HCT116 (cell line): ENCODE data around the gene MRPL18. TPM values are rescaled to one million over a fixed set of nuclear protein-coding genes. Genes with fewer than 3 reads are reported as not detected.

Experiments used
- ATAC-seq: fragments of 200-7000 bp; cut with Tn5 transposase; 2 replicates; pipeline ENCODE4 v1.9.1; 2020; ENCODE audit warnings: mild to moderate bottlenecking, moderate library complexity
- BruUV-seq: library from RNA; stranded (reverse); fragments of 400-500 nt; replicated peaks from 2 replicates; lab custom pipeline; 2021; lab: Mats Ljungman, UMichigan
- CTCF ChIA-PET: fragments of 300-600 bp; sonication (Branson Sonifier 250); formaldehyde crosslinking; loops from one replicate; lab custom pipeline; 2021; ENCODE audit warnings: antibody characterized with exemption; lab: Charles Lee
- POLR2A ChIA-PET: fragments of 300-600, 350-600 bp; sonication (Branson Sonifier 250); formaldehyde crosslinking; loops from one replicate; lab custom pipeline; 2021; ENCODE audit warnings: antibody characterized with exemption; lab: Charles Lee
- RAD21 ChIA-PET, 2 experiments: fragments of 300-600 bp; sonication (Branson Sonifier 250); formaldehyde crosslinking; loops; one replicate each; lab custom pipeline; 2023; ENCODE audit warnings: low total read pairs in 2 of 2; ENCODE audit not compliant: uncharacterized antibody in 2 of 2, unreplicated experiment in 2 of 2, low non-redundant PET in 1 of 2; lab: Charles Lee
- DNase-seq: peaks from one replicate; pipeline ENCODE4 v3.0.0-alpha.2; 2010; ENCODE audit warnings: low read depth, low spot score
- H2AFZ ChIP-seq: fragments of 200-600 bp; shearing (Covaris generic), sonication (generic); 2 replicates; pipeline ENCODE4 v1.6.1; 2017; ENCODE audit warnings: low read depth, mixed run types, mixed read lengths, antibody characterized with exemption, low read length; ENCODE audit not compliant: poor library complexity, severe bottlenecking
- H3K27ac ChIP-seq: 2 replicates; pipeline ENCODE4 v1.5.1; 2012; ENCODE audit warnings: low read depth, low read length
- H3K27me3 ChIP-seq: fragments of 200-600 bp; sonication (generic); 2 replicates; pipeline ENCODE4 v1.6.1; 2016; ENCODE audit warnings: mixed run types, low read length, mixed read lengths; ENCODE audit not compliant: insufficient read depth
- H3K36me3 ChIP-seq, 2 experiments: fragments of 200-500 bp in 1 of 2; fragments of 200-600 bp in 1 of 2; sonication (Bioruptor generic) in 1 of 2; sonication (generic) in 1 of 2; 2 replicates each; pipeline versions ENCODE4 v1.5.1 to v1.6.1; 2014 to 2016; ENCODE audit warnings: low read length in 2 of 2, inconsistent platforms in 1 of 2, mixed read lengths in 1 of 2, mixed run types in 1 of 2; ENCODE audit not compliant: insufficient read depth in 2 of 2, control insufficient read depth in 1 of 2
- H3K4me1 ChIP-seq, 2 experiments: fragments of 200-600 bp in 1 of 2; sonication (generic) in 1 of 2; 2 replicates each; pipeline versions ENCODE4 v1.5.1 to v1.6.1; 2012 to 2017; ENCODE audit warnings: low read length in 2 of 2, inconsistent platforms in 1 of 2, mild to moderate bottlenecking in 1 of 2, mixed read lengths in 1 of 2, mixed run types in 1 of 2, moderate library complexity in 1 of 2; ENCODE audit not compliant: insufficient read depth in 2 of 2, control insufficient read depth in 1 of 2
- H3K4me2 ChIP-seq: fragments of 200-600 bp; sonication (generic); 2 replicates; pipeline ENCODE4 v1.6.1; 2017; ENCODE audit warnings: mixed run types, low read length, mixed read lengths
- H3K4me3 ChIP-seq, 2 experiments: fragments of 200-600 bp in 1 of 2; sonication (generic) in 1 of 2; replicated peaks in 1 of 2; 2 replicates each; pipeline ENCODE4 v1.5.1; 2011 to 2016; ENCODE audit warnings: low read length in 2 of 2, control low read depth in 1 of 2, low read depth in 1 of 2, mild to moderate bottlenecking in 1 of 2, mixed read lengths in 1 of 2, mixed run types in 1 of 2
- H3K79me2 ChIP-seq: fragments of 200-600 bp; sonication (generic); 2 replicates; pipeline ENCODE4 v1.6.1; 2017; ENCODE audit warnings: mild to moderate bottlenecking, mixed run types, low read length, moderate library complexity, mixed read lengths; ENCODE audit not compliant: insufficient read depth
- H3K9ac ChIP-seq: fragments of 200-600 bp; sonication (generic); 2 replicates; pipeline ENCODE4 v1.6.1; 2016; ENCODE audit warnings: low read length, mixed read lengths
- H3K9me2 ChIP-seq: fragments of 200-600 bp; sonication (generic), shearing (Covaris generic); 2 replicates; pipeline ENCODE4 v1.6.1; 2017; ENCODE audit warnings: mixed run types, mild to moderate bottlenecking, moderate library complexity; ENCODE audit not compliant: insufficient read depth
- H3K9me3 ChIP-seq, 2 experiments: fragments of 200-500 bp in 1 of 2; fragments of 200-600 bp in 1 of 2; sonication (Bioruptor generic) in 1 of 2; sonication (generic) in 1 of 2; 2 replicates each; pipeline ENCODE4 v1.6.1; 2014 to 2017; ENCODE audit warnings: low read length in 2 of 2, mixed read lengths in 2 of 2, inconsistent platforms in 1 of 2, low read depth in 1 of 2, mild to moderate bottlenecking in 1 of 2, mixed run types in 1 of 2, moderate library complexity in 1 of 2; ENCODE audit not compliant: control insufficient read depth in 1 of 2, insufficient read depth in 1 of 2
- H4K20me1 ChIP-seq: fragments of 200-600 bp; sonication (generic), shearing (Covaris generic); 2 replicates; pipeline ENCODE4 v1.6.1; 2017; ENCODE audit warnings: mixed run types, mild to moderate bottlenecking, moderate library complexity; ENCODE audit not compliant: insufficient read depth
- ATF3 ChIP-seq: IDR thresholded peaks from 2 replicates; pipeline ENCODE4 v1.6.1; 2012
- CEBPB ChIP-seq: IDR thresholded peaks from 2 replicates; pipeline ENCODE4 v1.6.1; 2012; ENCODE audit warnings: low read depth
- CTCF ChIP-seq, 3 experiments: fragments of 200-600 bp in 1 of 3; sonication (generic) in 1 of 3; IDR thresholded peaks in 2 of 3; conservative IDR thresholded peaks in 1 of 3; 2 replicates each; pipeline ENCODE4 v1.5.1; 2012 to 2017; ENCODE audit warnings: low read depth in 2 of 3, low read length in 2 of 3, antibody characterized with exemption in 1 of 3, borderline replicate concordance in 1 of 3, control low read depth in 1 of 3, mild to moderate bottlenecking in 1 of 3, mixed read lengths in 1 of 3, mixed run types in 1 of 3, moderate library complexity in 1 of 3; ENCODE audit not compliant: insufficient read depth in 1 of 3
- ELF1 ChIP-seq: IDR thresholded peaks from 2 replicates; pipeline ENCODE4 v1.6.1; 2012; ENCODE audit warnings: low read depth, borderline replicate concordance
- EZH2 ChIP-seq: fragments of 200-600 bp; sonication (generic); IDR thresholded peaks from 2 replicates; pipeline ENCODE4 v1.6.1; 2017; ENCODE audit warnings: antibody characterized with exemption, mixed run types
- EZH2phosphoT487 ChIP-seq: fragments of 200-600 bp; IDR thresholded peaks from 2 replicates; pipeline ENCODE4 v1.6.1; 2018; ENCODE audit warnings: antibody characterized with exemption, borderline replicate concordance
- POLR2A ChIP-seq: IDR thresholded peaks from 2 replicates; pipeline ENCODE4 v1.7.0; 2011; ENCODE audit warnings: borderline replicate concordance; ENCODE audit not compliant: insufficient read depth, insufficient read length; ENCODE audit errors: extremely low read depth
- POLR2AphosphoS5 ChIP-seq: IDR thresholded peaks from 2 replicates; pipeline ENCODE4 v1.6.1; 2011; ENCODE audit warnings: mild to moderate bottlenecking, low read depth, low read length, moderate library complexity
- REST ChIP-seq: IDR thresholded peaks from 2 replicates; pipeline ENCODE4 v1.6.1; 2012; ENCODE audit warnings: low read depth
- SRF ChIP-seq: IDR thresholded peaks from 2 replicates; pipeline ENCODE4 v1.6.1; 2012; ENCODE audit warnings: low read depth
- TCF7L2 ChIP-seq: IDR thresholded peaks from 2 replicates; pipeline ENCODE4 v1.7.0; 2011; ENCODE audit warnings: borderline replicate concordance, inconsistent platforms; ENCODE audit not compliant: insufficient read depth, insufficient read length; ENCODE audit errors: extremely low read depth
- intact Hi-C: fragments of 100-400 bp; cut with micrococcal nuclease; formaldehyde crosslinking; loops from 2 replicates; pipeline ENCODE4 v1.10.0; 2022
- total RNA-seq: library from RNA; stranded (reverse); gene quantifications from one replicate; pipeline ENCODE4 v1.2.1, GENCODE V29; 2021; ENCODE audit not compliant: unreplicated experiment

MRPL18 gene
- total RNA-seq, 1 experiment from 2014 or later, result 106 TPM

GRCh38 chr6:159833997-159834603 is 43.8 kb downstream of the MRPL18 start:
- no TSS peak for BruUV-seq
- Histone ChIP-seq H3K4me1 (peaks cover 0 to 5% of the 10 kb centered on the region in 2 experiments; a peak in 1 of 4 replicates), H3K4me3 (no peak overlapping the region), H2AFZ (no peak overlapping the region), H3K9me3 (no peaks in the 10 kb centered on the region), H3K36me3 (no peaks in the 10 kb centered on the region), H3K4me2 (no peak overlapping the region)
- RAD21 ChIA-PET, result no interaction called here
- ATAC-seq, result no peak
- no peak for DNase-seq
- TF ChIP-seq TCF7L2, result no peak
- no peak for TF ChIP-seq CTCF (IDR thresholded peaks at IDR 0.05 in 2 of 3, conservative IDR thresholded peaks at IDR 0.05 in 1 of 3; ENCODE audit: borderline replicate concordance in 1 of 3, insufficient read depth in 1 of 3, low read depth in 2 of 3, low read length in 2 of 3)
- no peak for TF ChIP-seq ELF1
- no peak for TF ChIP-seq ATF3
- TF ChIP-seq CEBPB, result no peak
- no peak for TF ChIP-seq EZH2phosphoT487
- no peak for TF ChIP-seq SRF
- no peak for TF ChIP-seq POLR2A
- TF ChIP-seq EZH2, result no peak
- TF ChIP-seq POLR2AphosphoS5, result no peak
- no peak for TF ChIP-seq REST
- TF ChIP-seq, all 23 proteins: peak for 0
- Histone ChIP-seq H3K9me2 (no peaks in the 10 kb centered on the region), H3K9ac (no peak overlapping the region), H3K27ac (no peak overlapping the region), H4K20me1 (no peaks in the 10 kb centered on the region), H3K27me3 (no peaks in the 10 kb centered on the region), H3K79me2 (no peaks in the 10 kb centered on the region)
- intact Hi-C loops, result no loop called here
- ChIA-PET POLR2A (no interaction called here), CTCF (no interaction called here)
